Neutrophil (primary cell): ENCODE data around the gene SERPINB6.

ENCODE experiments used
- H3K27ac ChIP-seq: fragments of 200-600 bp; sonication (generic); 2 replicates; pipeline ENCODE4 v1.5.1; 2016; ENCODE audit warnings: mild to moderate bottlenecking, moderate library complexity
- H3K27me3 ChIP-seq: fragments of 200-600 bp; sonication (generic); 2 replicates; pipeline ENCODE4 v1.6.0; 2016; ENCODE audit warnings: mild to moderate bottlenecking
- H3K36me3 ChIP-seq: fragments of 200-600 bp; sonication (generic); 2 replicates; pipeline ENCODE4 v1.5.1; 2017
- H3K4me1 ChIP-seq, 2 experiments: fragments of 200-600 bp in 1 of 2; sonication (generic) in 1 of 2; 1 replicate in 1 of 2; 2 replicates in 1 of 2; pipeline versions ENCODE4 v1.5.1 to v1.6.1; 2013 to 2016; ENCODE audit warnings: low read depth in 1 of 2, low read length in 1 of 2, mild to moderate bottlenecking in 1 of 2, moderate library complexity in 1 of 2; ENCODE audit not compliant: control insufficient read depth in 1 of 2, insufficient read depth in 1 of 2
- H3K4me3 ChIP-seq, 2 experiments: fragments of 200-600 bp in 1 of 2; sonication (generic) in 1 of 2; 1 replicate in 1 of 2; 2 replicates in 1 of 2; pipeline ENCODE4 v1.5.1; 2013 to 2016; ENCODE audit warnings: low read depth in 1 of 2, low read length in 1 of 2, mild to moderate bottlenecking in 1 of 2, moderate library complexity in 1 of 2
- H3K9me3 ChIP-seq: fragments of 200-600 bp; sonication (generic); 2 replicates; pipeline ENCODE4 v1.5.1; 2016
- TF ChIP-seq, protein P1 (sequence below): fragments of 200-600 bp; sonication (generic); IDR thresholded peaks from 2 replicates; pipeline ENCODE4 v1.5.1; 2016; ENCODE audit warnings: antibody characterized with exemption

SERPINB6 gene

DNA sequence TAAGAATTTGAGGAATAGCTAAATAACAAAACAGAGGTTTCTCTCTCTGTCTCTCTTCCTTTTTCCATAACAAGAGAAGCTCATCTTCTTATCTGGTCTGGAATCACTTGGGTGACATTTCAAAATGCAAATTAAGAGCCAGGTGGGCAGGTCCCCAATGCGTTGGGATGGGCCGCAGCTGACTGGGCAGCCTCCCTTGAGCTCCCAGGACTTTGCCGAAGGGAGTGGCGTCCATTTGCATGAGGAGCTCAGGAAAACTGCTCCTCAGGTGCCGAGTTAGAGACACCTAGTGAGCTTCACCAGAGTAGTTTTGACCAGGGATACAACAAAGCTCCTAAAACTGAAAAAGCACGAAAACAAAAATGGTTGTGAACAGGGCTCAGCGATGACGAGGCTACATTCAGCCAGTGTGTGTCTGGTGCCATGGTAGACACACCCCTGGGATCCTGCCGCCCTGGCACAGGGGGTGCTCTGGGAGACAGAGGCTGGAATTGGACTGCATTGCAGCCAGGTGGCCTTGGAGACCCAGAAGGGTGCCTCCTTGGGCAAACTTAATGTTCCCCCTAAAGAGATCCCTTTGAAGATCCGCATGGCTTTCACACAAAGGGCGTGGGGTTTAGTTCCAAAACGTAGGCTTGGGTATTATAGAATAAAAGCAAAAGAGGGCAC lies 13.5 kb upstream of the SERPINB6 start:
- no peaks in the 10 kb centered on the region for H3K27me3 ChIP-seq
- H3K27ac ChIP-seq: no peak overlapping the region
- H3K9me3 ChIP-seq: no peaks in the 10 kb centered on the region
- no peaks in the 10 kb centered on the region for H3K36me3 ChIP-seq
- H3K4me1 ChIP-seq: peaks cover 34 to 48% of the 10 kb centered on the region in 2 experiments
- TF ChIP-seq, protein P1, sequence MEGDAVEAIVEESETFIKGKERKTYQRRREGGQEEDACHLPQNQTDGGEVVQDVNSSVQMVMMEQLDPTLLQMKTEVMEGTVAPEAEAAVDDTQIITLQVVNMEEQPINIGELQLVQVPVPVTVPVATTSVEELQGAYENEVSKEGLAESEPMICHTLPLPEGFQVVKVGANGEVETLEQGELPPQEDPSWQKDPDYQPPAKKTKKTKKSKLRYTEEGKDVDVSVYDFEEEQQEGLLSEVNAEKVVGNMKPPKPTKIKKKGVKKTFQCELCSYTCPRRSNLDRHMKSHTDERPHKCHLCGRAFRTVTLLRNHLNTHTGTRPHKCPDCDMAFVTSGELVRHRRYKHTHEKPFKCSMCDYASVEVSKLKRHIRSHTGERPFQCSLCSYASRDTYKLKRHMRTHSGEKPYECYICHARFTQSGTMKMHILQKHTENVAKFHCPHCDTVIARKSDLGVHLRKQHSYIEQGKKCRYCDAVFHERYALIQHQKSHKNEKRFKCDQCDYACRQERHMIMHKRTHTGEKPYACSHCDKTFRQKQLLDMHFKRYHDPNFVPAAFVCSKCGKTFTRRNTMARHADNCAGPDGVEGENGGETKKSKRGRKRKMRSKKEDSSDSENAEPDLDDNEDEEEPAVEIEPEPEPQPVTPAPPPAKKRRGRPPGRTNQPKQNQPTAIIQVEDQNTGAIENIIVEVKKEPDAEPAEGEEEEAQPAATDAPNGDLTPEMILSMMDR: no peak
- no peak overlapping the region for H3K4me3 ChIP-seq

DNA sequence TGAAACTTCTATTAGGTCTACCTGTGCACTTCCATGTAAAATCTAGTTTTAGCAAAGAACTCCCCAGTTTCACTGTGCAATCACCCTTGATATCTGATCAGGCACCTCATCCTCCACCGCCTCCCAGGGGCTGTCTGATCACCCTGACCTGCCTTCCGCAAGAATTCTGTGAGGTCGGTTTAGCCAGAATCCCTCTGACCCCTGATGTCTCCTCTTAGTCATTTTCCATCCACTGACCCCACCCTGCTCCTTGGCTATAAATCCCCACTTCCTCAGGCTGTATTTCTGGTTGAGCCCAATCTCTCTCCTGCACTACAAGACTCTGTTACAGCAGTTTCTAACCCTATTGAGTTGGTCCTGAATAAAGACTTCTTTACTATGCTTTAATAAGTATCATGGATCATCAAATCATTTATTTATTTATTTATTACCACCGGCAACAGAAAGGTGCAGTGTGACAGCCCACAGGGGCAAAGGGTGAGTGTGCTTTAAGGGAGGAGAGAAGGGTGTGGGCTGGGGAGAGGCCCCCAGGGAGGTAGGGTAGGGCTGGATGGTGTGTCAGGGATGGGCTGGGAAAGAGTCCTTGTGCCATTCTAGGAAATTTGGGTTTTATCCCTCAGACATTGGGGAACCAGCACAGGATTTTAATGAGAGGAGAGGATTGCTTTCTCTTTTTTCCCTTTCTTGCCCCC lies 11.2 kb upstream of the SERPINB6 start:
- Histone ChIP-seq H3K4me1 (peaks cover 30 to 32% of the 10 kb centered on the region in 2 experiments), H3K27me3 (no peaks in the 10 kb centered on the region), H3K4me3 (no peak overlapping the region), H3K36me3 (no peaks in the 10 kb centered on the region), H3K27ac (peak overlapping the region; percentile 78), H3K9me3 (no peaks in the 10 kb centered on the region)
- TF ChIP-seq, protein P1: no peak

DNA sequence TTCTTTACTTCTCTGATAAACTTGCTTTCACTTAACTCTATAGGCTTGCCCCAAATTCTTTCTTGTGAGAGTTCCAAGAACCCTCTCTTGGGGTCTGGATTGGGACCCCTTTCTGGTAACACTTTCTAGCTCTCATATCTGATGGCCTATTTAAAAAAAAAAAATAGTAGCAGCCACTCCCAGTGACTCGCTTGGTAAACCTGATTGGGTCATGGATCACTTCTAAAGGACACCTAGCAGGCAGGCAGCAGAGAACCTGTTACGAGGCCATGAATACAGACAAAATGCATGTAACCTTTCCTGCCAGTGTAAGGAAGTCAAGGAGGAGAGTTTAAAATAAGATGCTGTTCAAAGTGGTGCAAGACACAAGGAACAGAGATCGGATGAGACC lies 9.1 kb upstream of the SERPINB6 start:
- Histone ChIP-seq H3K27me3 (no peaks in the 10 kb centered on the region), H3K9me3 (no peaks in the 10 kb centered on the region), H3K4me1 (peaks cover 30 to 32% of the 10 kb centered on the region in 2 experiments), H3K4me3 (no peak overlapping the region), H3K27ac (peak overlapping the region; percentile 78), H3K36me3 (no peaks in the 10 kb centered on the region)
- TF ChIP-seq, protein P1: no peak

DNA sequence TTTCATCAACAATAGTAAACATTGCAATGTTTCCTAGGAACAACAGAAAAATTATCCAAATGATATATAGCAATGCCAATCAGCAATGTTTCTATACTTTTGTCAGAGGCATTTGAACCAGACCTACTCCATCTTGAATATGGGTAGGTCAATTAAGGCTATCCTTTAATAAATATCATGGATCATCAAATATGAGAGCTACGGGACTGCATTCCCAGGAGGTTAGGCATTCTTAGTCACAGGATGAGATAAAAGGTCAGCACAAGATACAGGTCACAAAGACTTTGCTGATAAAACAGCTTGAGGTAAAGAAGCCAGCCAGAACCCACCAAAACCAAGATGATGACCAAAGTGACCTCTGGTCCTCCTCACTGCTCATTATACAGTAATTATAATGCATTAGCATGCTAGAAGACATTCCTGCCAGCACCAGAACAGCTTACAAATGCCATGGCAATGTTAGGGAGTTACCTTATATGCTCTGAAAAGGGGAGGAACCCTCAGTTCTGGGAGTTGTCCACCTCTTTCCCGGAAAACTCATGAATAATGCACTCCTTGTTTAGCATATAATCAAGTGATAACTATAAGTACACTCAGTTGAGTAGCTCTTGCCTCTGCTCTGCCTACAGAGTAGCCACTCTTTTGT lies 8.6 kb upstream of the SERPINB6 start:
- peak overlapping the region; percentile 78 for H3K27ac ChIP-seq

DNA sequence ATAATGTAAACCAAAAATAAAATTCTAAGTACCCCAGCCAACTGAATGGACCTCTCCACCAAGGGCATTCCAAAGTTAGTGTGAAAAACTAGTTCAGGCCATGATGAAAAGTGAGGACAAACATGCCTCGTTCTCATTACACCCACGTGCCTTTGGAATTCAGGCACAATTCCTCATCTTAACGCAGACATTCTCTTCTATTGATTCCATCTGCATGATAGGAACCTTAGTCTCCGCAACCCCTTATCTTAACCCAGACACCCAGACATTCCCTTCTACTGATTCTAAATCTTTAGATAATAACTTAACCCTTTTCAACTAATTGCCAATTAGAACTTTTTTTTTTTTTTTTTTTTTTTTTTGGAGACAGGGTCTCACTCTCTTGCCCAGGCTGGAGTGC lies 7.6 kb upstream of the SERPINB6 start:
- H3K4me3 ChIP-seq: no peak overlapping the region

More for the DNA sequence above, 8.6 kb upstream of the SERPINB6 start:
- H3K27me3 ChIP-seq: no peaks in the 10 kb centered on the region
- H3K36me3 ChIP-seq: no peaks in the 10 kb centered on the region
- H3K4me1 ChIP-seq: peaks cover 30 to 32% of the 10 kb centered on the region in 2 experiments
- H3K9me3 ChIP-seq: no peaks in the 10 kb centered on the region
- H3K4me3 ChIP-seq: no peak overlapping the region
- TF ChIP-seq, protein P1: no peak

More for the DNA sequence above, 7.6 kb upstream of the SERPINB6 start:
- Histone ChIP-seq H3K4me1 (peaks cover 30 to 32% of the 10 kb centered on the region in 2 experiments), H3K27ac (no peak overlapping the region), H3K36me3 (no peaks in the 10 kb centered on the region), H3K9me3 (no peaks in the 10 kb centered on the region), H3K27me3 (no peaks in the 10 kb centered on the region)
- TF ChIP-seq, protein P1: no peak
